PC-3 (cell line): ENCODE data around the gene COPG2. TPM values are rescaled to one million over a fixed set of nuclear protein-coding genes. Genes with fewer than 3 reads are reported as not detected.

Source experiments
- ATAC-seq: fragments of 200-7000 bp; cut with Tn5 transposase; 2 replicates; pipeline ENCODE4 v1.9.1; 2020; ENCODE audit warnings: mild to moderate bottlenecking, moderate library complexity
- BruUV-seq: library from RNA; stranded (reverse); fragments of 400-500 nt; replicated peaks from 2 replicates; lab custom pipeline; 2021; lab: Mats Ljungman, UMichigan
- CTCF ChIA-PET: fragments of 300-600 bp; sonication (Branson Sonifier 250); formaldehyde crosslinking; loops from one replicate; lab custom pipeline; 2022; ENCODE audit warnings: antibody characterized with exemption; lab: Charles Lee
- POLR2A ChIA-PET: fragments of 300-600 bp; sonication (Branson Sonifier 250); formaldehyde crosslinking; loops from one replicate; lab custom pipeline; 2022; ENCODE audit warnings: antibody characterized with exemption; ENCODE audit not compliant: unreplicated experiment; lab: Charles Lee
- DNase-seq: peaks from one replicate; pipeline ENCODE4 v3.0.0-alpha.2; 2015
- H2AFZ ChIP-seq: fragments of 300-600 bp; sonication (generic); 2 replicates; pipeline ENCODE4 v1.6.0; 2016; ENCODE audit warnings: antibody characterized with exemption, low read length
- H3F3A ChIP-seq: fragments of 300-600 bp; sonication (generic); one replicate; pipeline ENCODE4 v1.6.0; 2017; ENCODE audit warnings: antibody characterized with exemption, low read length, control low read depth, mild to moderate bottlenecking; ENCODE audit not compliant: unreplicated experiment
- H3K27ac ChIP-seq: fragments of 300-600 bp; sonication (generic); 2 replicates; pipeline ENCODE4 v1.5.1; 2016; ENCODE audit warnings: mild to moderate bottlenecking, low read length
- H3K27me3 ChIP-seq: fragments of 300-600 bp; sonication (generic); 2 replicates; pipeline ENCODE4 v1.6.1; 2016; ENCODE audit warnings: low read length, mixed read lengths
- H3K36me3 ChIP-seq: fragments of 300-600 bp; sonication (generic); 2 replicates; pipeline ENCODE4 v1.6.1; 2016; ENCODE audit warnings: low read depth, mixed run types, low read length, mixed read lengths
- H3K4me1 ChIP-seq: fragments of 300-600 bp; sonication (generic); 2 replicates; pipeline ENCODE4 v1.5.1; 2016; ENCODE audit warnings: low read length; ENCODE audit not compliant: insufficient read depth
- H3K4me2 ChIP-seq: fragments of 300-600 bp; sonication (generic); 2 replicates; pipeline ENCODE4 v1.6.0; 2016; ENCODE audit warnings: low read length
- H3K4me3 ChIP-seq: fragments of 300-600 bp; sonication (generic); 2 replicates; pipeline ENCODE4 v1.5.1; 2016; ENCODE audit warnings: mild to moderate bottlenecking, low read length, mixed read lengths
- H3K79me2 ChIP-seq: fragments of 300-600 bp; sonication (generic); 2 replicates; pipeline ENCODE4 v1.6.1; 2017; ENCODE audit warnings: low read length, mixed read lengths
- H3K9ac ChIP-seq: fragments of 300-600 bp; sonication (generic); 2 replicates; pipeline ENCODE4 v1.6.0; 2016; ENCODE audit warnings: mild to moderate bottlenecking, low read length
- H3K9me2 ChIP-seq: fragments of 300-600 bp; sonication (generic); replicated peaks from 2 replicates; pipeline ENCODE4 v1.6.1; 2016; ENCODE audit warnings: mixed run types, low read length, mixed read lengths
- H3K9me3 ChIP-seq: fragments of 300-600 bp; sonication (generic); 2 replicates; pipeline ENCODE4 v1.6.1; 2016; ENCODE audit warnings: low read length, mixed read lengths
- H4K20me1 ChIP-seq: fragments of 300-600 bp; sonication (generic); 2 replicates; pipeline ENCODE4 v1.6.1; 2016; ENCODE audit warnings: low read length, mixed read lengths
- CTCF ChIP-seq: fragments of 300-600 bp; sonication (generic); conservative IDR thresholded peaks from 2 replicates; pipeline ENCODE4 v1.5.1; 2017; ENCODE audit warnings: antibody characterized with exemption, low read depth, mild to moderate bottlenecking, low read length
- EZH2 ChIP-seq: fragments of 300-600 bp; sonication (generic); IDR thresholded peaks from one replicate; pipeline ENCODE4 v1.6.1; 2017; ENCODE audit warnings: antibody characterized with exemption, mild to moderate bottlenecking, low read length; ENCODE audit not compliant: unreplicated experiment
- EZH2phosphoT487 ChIP-seq: fragments of 300-600 bp; sonication (generic); IDR thresholded peaks from 2 replicates; pipeline ENCODE4 v1.6.1; 2018; ENCODE audit warnings: mild to moderate bottlenecking, antibody characterized with exemption, low read length, borderline replicate concordance
- intact Hi-C: fragments of 100-400 bp; cut with micrococcal nuclease; formaldehyde crosslinking; loops from 2 replicates; pipeline ENCODE4 v1.9.0; 2023
- total RNA-seq: library from RNA; depleted of rRNA; stranded (reverse); fragments of >200 nt; gene quantifications from 2 replicates; pipeline ENCODE4 v1.2.3, GENCODE V29; 2014

COPG2 gene
- total RNA-seq, 1 experiment from 2014 or later: 9.1 TPM

DNA sequence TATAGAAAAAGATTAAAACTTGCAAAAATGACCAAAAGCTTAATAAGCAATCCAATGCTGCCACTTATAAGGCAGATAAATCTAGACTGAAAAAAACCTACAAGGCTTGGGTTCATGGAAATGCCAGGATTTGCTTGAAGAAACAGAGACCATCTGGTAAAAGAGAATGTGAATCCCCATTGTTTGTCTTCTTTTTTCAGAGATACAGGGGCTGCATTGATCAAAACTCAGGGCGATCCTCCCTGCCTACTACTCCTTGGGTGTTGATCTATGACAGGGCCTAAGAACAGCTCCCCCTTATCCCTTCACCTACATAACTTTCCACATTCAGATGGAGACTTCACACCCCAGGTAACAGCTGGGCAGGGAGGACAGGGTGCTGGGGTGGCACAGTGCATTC, 21.1 kb upstream of the COPG2 start:
- TF ChIP-seq EZH2 (no peak), EZH2phosphoT487 (no peak), CTCF (no peak)
- Histone ChIP-seq H3K9me2 (no peaks in the 10 kb centered on the region), H3K36me3 (no peaks in the 10 kb centered on the region), H3K9me3 (no peaks in the 10 kb centered on the region), H3K4me2 (no peak overlapping the region), H4K20me1 (no peaks in the 10 kb centered on the region), H3K4me3 (no peak overlapping the region), H3K27ac (no peak overlapping the region), H3K79me2 (no peaks in the 10 kb centered on the region), H3F3A (no peaks in the 10 kb centered on the region), H3K27me3 (no peaks in the 10 kb centered on the region), H3K4me1 (no peaks in the 10 kb centered on the region), H2AFZ (no peak overlapping the region), H3K9ac (no peak overlapping the region)
- ChIA-PET CTCF (no interaction called here), POLR2A (interaction anchor here (0.6 kb wide), 1 partner anchor 484 kb away, joined by 5 read pairs; no protein-coding TSS in a partner anchor)
- no TSS peak for BruUV-seq
- no peak for ATAC-seq
- DNase-seq: no peak
- intact Hi-C loops: no loop called here

- ATAC-seq (no peak), DNase-seq (no peak)
- Histone ChIP-seq H3K9ac (no peak overlapping the region), H3K36me3 (no peaks in the 10 kb centered on the region), H3K27me3 (no peaks in the 10 kb centered on the region), H3K9me2 (no peaks in the 10 kb centered on the region), H3K4me2 (no peak overlapping the region), H4K20me1 (no peaks in the 10 kb centered on the region), H3K79me2 (no peaks in the 10 kb centered on the region), H3K4me1 (no peaks in the 10 kb centered on the region), H3F3A (no peaks in the 10 kb centered on the region), H3K27ac (no peak overlapping the region), H3K4me3 (no peak overlapping the region), H2AFZ (no peak overlapping the region), H3K9me3 (no peaks in the 10 kb centered on the region)
- TF ChIP-seq EZH2phosphoT487: no peak
- intact Hi-C loops: no loop called here
- ChIA-PET CTCF (no interaction called here), POLR2A (no interaction called here)
- no TSS peak for BruUV-seq
These were observed 14.5 kb upstream of the COPG2 start for GRCh38 chr7:130683026-130683425.

DNA sequence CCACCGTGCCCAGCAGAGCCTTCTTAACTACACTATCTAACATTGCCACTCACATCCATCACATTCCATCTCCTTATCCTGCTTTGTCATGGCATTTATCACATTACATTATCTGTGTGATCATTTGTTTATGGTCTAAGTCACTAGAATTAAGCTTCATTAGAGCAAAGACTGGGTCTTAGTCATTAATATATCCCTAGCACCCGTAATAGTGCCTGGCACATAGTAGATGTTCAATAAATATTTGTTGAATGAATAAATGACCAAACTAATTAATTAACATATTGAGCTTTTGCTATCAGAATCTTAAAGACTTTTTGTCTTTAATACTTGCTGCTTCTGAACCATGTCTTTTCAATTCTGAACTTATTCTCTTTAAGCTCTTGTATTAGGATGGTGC, 5.9 kb upstream of the COPG2 start:
- no peak overlapping the region for H3K4me3 ChIP-seq
- H3K9ac ChIP-seq: no peak overlapping the region
- no peaks in the 10 kb centered on the region for H3K36me3 ChIP-seq
- ATAC-seq: no peak
- H3K4me2 ChIP-seq: no peak overlapping the region
- H3F3A ChIP-seq: no peaks in the 10 kb centered on the region
- BruUV-seq: no TSS peak
- intact Hi-C loops: no loop called here
- ChIA-PET POLR2A (no interaction called here), CTCF (no interaction called here)
- H2AFZ ChIP-seq: no peak overlapping the region
- H3K9me2 ChIP-seq: no peaks in the 10 kb centered on the region
- no peaks in the 10 kb centered on the region for H4K20me1 ChIP-seq
- H3K79me2 ChIP-seq: no peaks in the 10 kb centered on the region
- TF ChIP-seq EZH2phosphoT487 (no peak), EZH2 (no peak), CTCF (no peak)
- DNase-seq: no peak
- no peak overlapping the region for H3K27ac ChIP-seq
- H3K9me3 ChIP-seq: no peaks in the 10 kb centered on the region
- H3K27me3 ChIP-seq: no peaks in the 10 kb centered on the region
- 0 out of 2 replicates have a peak, but pooled peaks cover under 1% of the 10 kb centered on the region for H3K4me1 ChIP-seq
